Lower lobe of right lung (tissue), 2 donors: ENCODE results near the gene NOPCHAP1. TPM values are rescaled to one million over a fixed set of nuclear protein-coding genes. Genes with fewer than 3 reads are reported as not detected.
"Not testable (repeated sequence)": the region's sequence is repeated elsewhere in the genome, so short reads cannot be mapped to it uniquely, and the experiment has no call there.

Experiments used
- ATAC-seq, 2 donors: fragments of 200-7000 bp; cut with Tn5 transposase; one replicate each; pipeline ENCODE4 v1.9.1; 2020 to 2022; ENCODE audit warnings: mild to moderate bottlenecking in 2 of 2, moderate library complexity in 2 of 2
- DNase-seq: peaks from one replicate; pipeline ENCODE4 v3.0.0-alpha.2; 2020
- H3K27ac ChIP-seq: fragments of 200-600 bp; one replicate; pipeline ENCODE4 v1.8.0; 2022
- H3K27me3 ChIP-seq: fragments of 200-600 bp; one replicate; pipeline ENCODE4 v1.8.0; 2022; ENCODE audit warnings: low read depth
- H3K36me3 ChIP-seq: fragments of 200-600 bp; one replicate; pipeline ENCODE4 v1.8.0; 2022; ENCODE audit warnings: mild to moderate bottlenecking
- H3K4me1 ChIP-seq: fragments of 200-600 bp; one replicate; pipeline ENCODE4 v1.8.0; 2022
- H3K4me3 ChIP-seq: fragments of 200-600 bp; one replicate; pipeline ENCODE4 v1.8.0; 2022; ENCODE audit warnings: mild to moderate bottlenecking
- H3K9me3 ChIP-seq: fragments of 200-600 bp; one replicate; pipeline ENCODE4 v1.8.0; 2022
- CTCF ChIP-seq: fragments of 200-600 bp; IDR thresholded peaks from one replicate; pipeline ENCODE4 v1.8.0; 2022; ENCODE audit warnings: antibody characterized with exemption, mild to moderate bottlenecking
- intact Hi-C: fragments of 100-400 bp; cut with DNase I; formaldehyde crosslinking; loops from one replicate; pipeline ENCODE4 v1.11.0; 2022
- long read RNA-seq: library from polyadenylated mRNA; unstranded; transcript quantifications from one replicate; pipeline ENCODE4 v2.0.0, GENCODE V29; 2021
- total RNA-seq: library from RNA; stranded (reverse); fragmentation: NEBNext Ultra II Directional; extraction: Animal tissue kit (Norgen Biotek cat#: 25700); gene quantifications from one replicate; pipeline ENCODE4 v1.2.1, GENCODE V29; 2021
- donor health status: DM: no; HTN: yes; CAD: no; lungs with severe emphysema.

NOPCHAP1 gene
- 11.7 TPM for total RNA-seq
- long read RNA-seq, full-length matches to known transcripts: 10 of 18 reads
- long read RNA-seq, partial matches to known transcripts: 6 of 18 reads
- long read RNA-seq, other reads (novel, unspliced or antisense): 2 of 18 reads

GRCh38 chr12:104986022-104986941 lies at the start of gene NOPCHAP1:
Gene NOPCHAP1, plus strand, starts transcription at chr12:104986316. Its CDS starts 37 bp downstream, at chr12:104986353.
- Histone ChIP-seq H3K9me3 (no peaks in the 10 kb centered on the region), H3K4me3 (peak within 1 kb of the TSS; percentile 99), H3K27ac (peak within 1 kb of the TSS; percentile 83), H3K27me3 (no peaks in the 10 kb centered on the region), H3K36me3 (peaks cover 3% of the 10 kb centered on the region), H3K4me1 (peaks cover 21% of the 10 kb centered on the region)
- no peak for TF ChIP-seq CTCF
- DNase-seq (peak; percentile 94), ATAC-seq (peak; percentile 100)
- intact Hi-C loops: no loop called here

GRCh38 chr12:104938371-104938770 lies 47.7 kb upstream of the NOPCHAP1 start:
- H3K27ac ChIP-seq: no peak overlapping the region
- peaks cover 2% of the 10 kb centered on the region for H3K9me3 ChIP-seq
- no peak for DNase-seq
- no peaks in the 10 kb centered on the region for H3K36me3 ChIP-seq
- no peak overlapping the region for H3K4me3 ChIP-seq
- H3K27me3 ChIP-seq: no peaks in the 10 kb centered on the region
- intact Hi-C loops: no loop called here
- no peaks in the 10 kb centered on the region for H3K4me1 ChIP-seq
- TF ChIP-seq CTCF: no peak
- no peak for ATAC-seq

- no peaks in the 10 kb centered on the region for H3K36me3 ChIP-seq
- peaks cover 4% of the 10 kb centered on the region for H3K9me3 ChIP-seq
- no peak overlapping the region for H3K27ac ChIP-seq
- H3K4me1 ChIP-seq: no peaks in the 10 kb centered on the region
- ATAC-seq (no peak), DNase-seq (no peak)
- intact Hi-C loops: no loop called here
- H3K4me3 ChIP-seq: no peak overlapping the region
- TF ChIP-seq CTCF: no peak
- H3K27me3 ChIP-seq: no peaks in the 10 kb centered on the region
Observed at GRCh38 chr12:104939089-104939488, 47.0 kb upstream of the NOPCHAP1 start.

GRCh38 chr12:104941454-104941853 lies 44.7 kb upstream of the NOPCHAP1 start:
- DNase-seq (no peak), ATAC-seq (peak in 1 of 2 donors; percentile 20)
- H3K36me3 ChIP-seq: no peaks in the 10 kb centered on the region
- H3K9me3 ChIP-seq: peaks cover 4% of the 10 kb centered on the region
- TF ChIP-seq CTCF: no peak
- H3K4me1 ChIP-seq: no peaks in the 10 kb centered on the region
- no peaks in the 10 kb centered on the region for H3K27me3 ChIP-seq
- H3K27ac ChIP-seq: no peak overlapping the region
- no peak overlapping the region for H3K4me3 ChIP-seq
- intact Hi-C loops: no loop called here

GRCh38 chr12:104942075-104942474 lies 44.0 kb upstream of the NOPCHAP1 start:
- Histone ChIP-seq H3K9me3 (peaks cover 4% of the 10 kb centered on the region), H3K27me3 (no peaks in the 10 kb centered on the region), H3K4me1 (no peaks in the 10 kb centered on the region)

GRCh38 chr12:104943401-104943800 lies 42.7 kb upstream of the NOPCHAP1 start:
- H3K27me3 ChIP-seq, intact Hi-C loops, H3K4me3 ChIP-seq, H3K36me3 ChIP-seq, H3K4me1 ChIP-seq, ATAC-seq, H3K9me3 ChIP-seq, H3K27ac ChIP-seq, DNase-seq: not testable (repeated sequence)

More at GRCh38 chr12:104942075-104942474, 44.0 kb upstream of the NOPCHAP1 start:
- no peaks in the 10 kb centered on the region for H3K36me3 ChIP-seq
- TF ChIP-seq CTCF: no peak
- no peak overlapping the region for H3K27ac ChIP-seq
- intact Hi-C loops: no loop called here
- ATAC-seq (no peak), DNase-seq (no peak)
- no peak overlapping the region for H3K4me3 ChIP-seq
